A673 (cell line): ENCODE data around the gene SIVA1. TPM values are rescaled to one million over a fixed set of nuclear protein-coding genes. Genes with fewer than 3 reads are reported as not detected.

ENCODE experiments used
- BruUV-seq: library from RNA; stranded (reverse); fragments of 400-500 nt; replicated peaks from 2 replicates; lab custom pipeline; 2021; lab: Mats Ljungman, UMichigan
- CTCF ChIA-PET: fragments of 300-600 bp; sonication (Branson Sonifier 250); formaldehyde crosslinking; loops from one replicate; lab custom pipeline; 2022; ENCODE audit warnings: antibody characterized with exemption; lab: Charles Lee
- POLR2A ChIA-PET: fragments of 300-600 bp; sonication (Branson Sonifier 250); formaldehyde crosslinking; loops from one replicate; lab custom pipeline; 2022; ENCODE audit warnings: antibody characterized with exemption; ENCODE audit not compliant: low non-redundant PET; lab: Charles Lee
- DNase-seq: peaks from one replicate; pipeline ENCODE4 v3.0.0-alpha.2; 2015; ENCODE audit warnings: low spot score
- H3K27ac ChIP-seq: fragments of 200-600 bp; sonication (generic); 2 replicates; pipeline ENCODE4 v1.5.1; 2016; ENCODE audit warnings: mixed run types, low read depth, mild to moderate bottlenecking, mixed read lengths, antibody characterized with exemption, low read length; ENCODE audit not compliant: poor library complexity, severe bottlenecking
- H3K27me3 ChIP-seq: fragments of 200-600 bp; sonication (generic); replicated peaks from 2 replicates; pipeline ENCODE4 v1.6.1; 2017; ENCODE audit warnings: mixed run types, low read depth, mild to moderate bottlenecking, mixed read lengths, antibody characterized with exemption, low read length; ENCODE audit not compliant: insufficient read depth, poor library complexity
- H3K36me3 ChIP-seq: fragments of 200-600 bp; sonication (generic); 2 replicates; pipeline ENCODE4 v1.6.1; 2016; ENCODE audit warnings: mixed run types, mild to moderate bottlenecking, mixed read lengths, antibody characterized with exemption, low read length; ENCODE audit not compliant: insufficient read depth, poor library complexity, severe bottlenecking
- H3K4me1 ChIP-seq: fragments of 200-600 bp; sonication (generic); 2 replicates; pipeline ENCODE4 v1.6.1; 2017; ENCODE audit warnings: mixed run types, mild to moderate bottlenecking, mixed read lengths, antibody characterized with exemption, low read length; ENCODE audit not compliant: insufficient read depth, poor library complexity, severe bottlenecking
- H3K4me3 ChIP-seq: fragments of 200-600 bp; sonication (generic); 2 replicates; pipeline ENCODE4 v1.5.1; 2016; ENCODE audit warnings: low read depth, mixed run types, mild to moderate bottlenecking, mixed read lengths, low read length; ENCODE audit not compliant: poor library complexity, severe bottlenecking
- H3K9me3 ChIP-seq: fragments of 200-600 bp; sonication (generic); 2 replicates; pipeline ENCODE4 v1.6.1; 2016; ENCODE audit warnings: mixed run types, low read depth, mild to moderate bottlenecking, mixed read lengths, antibody characterized with exemption, low read length; ENCODE audit not compliant: poor library complexity, severe bottlenecking
- EZH2 ChIP-seq: fragments of 200-600 bp; sonication (generic); IDR thresholded peaks from 2 replicates; pipeline ENCODE4 v1.6.1; 2017; ENCODE audit warnings: borderline replicate concordance, low read depth, mild to moderate bottlenecking, mixed read lengths, antibody characterized with exemption, low read length; ENCODE audit not compliant: poor library complexity, severe bottlenecking
- intact Hi-C: fragments of 100-400 bp; cut with micrococcal nuclease; formaldehyde crosslinking; loops from one replicate; pipeline ENCODE4 v1.10.0; 2022; ENCODE audit not compliant: unreplicated experiment
- total RNA-seq: library from RNA; stranded (reverse); gene quantifications from 2 replicates; pipeline ENCODE4 v1.2.3, GENCODE V29; 2021
- TF ChIP-seq, protein P1 (sequence below): fragments of 300-800, 200-600 bp; sonication (generic); conservative IDR thresholded peaks from 2 replicates; pipeline ENCODE4 v1.5.1; 2017; ENCODE audit warnings: low read depth, mild to moderate bottlenecking, antibody characterized with exemption, low read length, moderate library complexity, mixed read lengths

SIVA1 gene
- total RNA-seq, 1 experiment from 2014 or later, result 79.6 TPM

DNA sequence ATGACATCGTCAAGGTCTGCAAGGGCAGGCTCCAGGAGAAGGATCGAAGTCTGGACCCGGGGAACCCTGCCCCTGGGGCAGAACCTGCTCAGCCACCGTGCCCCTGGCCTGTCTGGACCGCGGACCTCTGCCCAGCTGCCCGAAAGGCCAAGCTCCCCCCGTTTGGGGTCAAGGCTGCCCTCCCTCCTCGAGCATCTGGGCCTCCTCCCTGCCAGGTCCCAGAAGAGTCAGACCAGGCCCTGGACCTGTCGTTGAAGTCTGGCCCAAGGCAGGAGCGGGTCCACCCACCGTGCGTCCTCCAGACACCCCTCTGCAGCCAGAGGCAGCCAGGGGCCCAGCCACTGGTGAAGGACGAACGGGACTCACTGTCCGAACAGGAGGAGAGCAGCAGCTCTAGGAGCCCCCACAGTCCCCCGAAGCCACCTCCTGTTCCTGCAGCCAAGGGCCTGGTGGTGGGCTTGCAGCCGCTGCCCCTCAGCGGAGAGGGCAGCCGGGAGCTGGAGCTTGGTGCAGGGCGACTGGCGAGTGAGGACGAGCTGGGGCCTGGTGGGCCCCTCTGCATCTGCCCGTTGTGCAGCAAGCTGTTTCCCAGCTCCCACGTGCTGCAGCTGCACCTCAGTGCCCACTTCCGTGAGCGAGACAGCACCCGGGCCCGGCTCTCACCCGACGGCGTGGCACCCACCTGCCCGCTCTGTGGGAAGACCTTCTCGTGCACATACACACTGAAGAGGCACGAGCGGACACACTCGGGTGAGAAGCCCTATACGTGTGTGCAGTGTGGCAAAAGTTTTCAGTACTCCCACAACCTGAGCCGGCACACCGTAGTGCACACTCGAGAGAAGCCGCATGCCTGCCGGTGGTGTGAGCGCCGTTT is 48.8 kb downstream of the SIVA1 start:
- Histone ChIP-seq H3K9me3 (no peaks in the 10 kb centered on the region), H3K27me3 (no peaks in the 10 kb centered on the region), H3K27ac (no peak overlapping the region), H3K4me3 (peak overlapping the region; percentile 61), H3K4me1 (peaks cover 18% of the 10 kb centered on the region), H3K36me3 (no peaks in the 10 kb centered on the region)
- no TSS peak for BruUV-seq
- POLR2A ChIA-PET, result no interaction called here
- CTCF ChIA-PET, result no interaction called here
- intact Hi-C loops, result no loop called here
- DNase-seq, result no peak
- TF ChIP-seq EZH2, result no peak
- TF ChIP-seq, protein P1, sequence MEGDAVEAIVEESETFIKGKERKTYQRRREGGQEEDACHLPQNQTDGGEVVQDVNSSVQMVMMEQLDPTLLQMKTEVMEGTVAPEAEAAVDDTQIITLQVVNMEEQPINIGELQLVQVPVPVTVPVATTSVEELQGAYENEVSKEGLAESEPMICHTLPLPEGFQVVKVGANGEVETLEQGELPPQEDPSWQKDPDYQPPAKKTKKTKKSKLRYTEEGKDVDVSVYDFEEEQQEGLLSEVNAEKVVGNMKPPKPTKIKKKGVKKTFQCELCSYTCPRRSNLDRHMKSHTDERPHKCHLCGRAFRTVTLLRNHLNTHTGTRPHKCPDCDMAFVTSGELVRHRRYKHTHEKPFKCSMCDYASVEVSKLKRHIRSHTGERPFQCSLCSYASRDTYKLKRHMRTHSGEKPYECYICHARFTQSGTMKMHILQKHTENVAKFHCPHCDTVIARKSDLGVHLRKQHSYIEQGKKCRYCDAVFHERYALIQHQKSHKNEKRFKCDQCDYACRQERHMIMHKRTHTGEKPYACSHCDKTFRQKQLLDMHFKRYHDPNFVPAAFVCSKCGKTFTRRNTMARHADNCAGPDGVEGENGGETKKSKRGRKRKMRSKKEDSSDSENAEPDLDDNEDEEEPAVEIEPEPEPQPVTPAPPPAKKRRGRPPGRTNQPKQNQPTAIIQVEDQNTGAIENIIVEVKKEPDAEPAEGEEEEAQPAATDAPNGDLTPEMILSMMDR, result no peak

DNA sequence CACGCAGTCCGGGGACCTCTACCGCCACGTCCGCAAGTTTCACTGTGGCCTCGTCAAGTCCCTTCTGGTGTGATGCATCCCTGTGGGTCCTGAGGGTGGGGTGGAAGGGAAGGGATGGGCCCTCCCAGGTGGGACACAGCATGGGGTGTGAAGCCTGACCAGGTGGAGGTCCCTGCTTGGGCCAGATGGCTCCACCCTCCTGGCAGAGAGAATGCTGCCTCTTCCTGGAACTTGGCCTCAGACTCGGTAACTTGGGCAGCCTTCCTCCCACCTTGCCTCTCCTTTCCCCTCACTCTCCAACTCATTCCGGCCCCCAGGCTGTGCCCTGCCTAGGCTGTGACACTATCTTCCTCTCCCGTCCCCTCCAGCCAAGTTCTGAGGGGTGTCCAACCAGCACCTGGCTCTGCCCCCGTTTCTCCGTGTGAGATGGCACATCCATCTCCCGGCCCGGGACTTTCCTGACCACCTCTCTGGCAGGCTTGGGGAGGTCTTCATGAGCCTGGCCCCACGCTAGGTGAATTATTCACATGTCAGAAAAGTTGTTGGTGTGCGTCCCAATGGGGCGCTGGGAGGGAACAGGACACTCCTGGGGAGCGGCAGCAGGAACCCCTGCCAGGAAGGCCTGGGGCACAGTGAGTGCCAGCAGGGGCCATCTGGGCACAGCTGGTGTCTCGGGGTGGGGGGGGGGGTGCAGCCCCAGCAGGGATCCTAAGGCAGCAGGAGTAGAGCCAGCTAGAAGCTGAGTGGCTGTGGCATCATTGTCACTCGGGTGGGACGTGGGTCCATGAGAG is 49.6 kb downstream of the SIVA1 start:
- CTCF ChIA-PET, result no interaction called here
- no peak for TF ChIP-seq EZH2
- TF ChIP-seq, protein P1, result no peak
- H3K4me1 ChIP-seq, result peaks cover 18% of the 10 kb centered on the region
- no TSS peak for BruUV-seq
- H3K36me3 ChIP-seq, result no peaks in the 10 kb centered on the region
- H3K27ac ChIP-seq, result no peak overlapping the region
- no peak for DNase-seq
- no peaks in the 10 kb centered on the region for H3K27me3 ChIP-seq
- intact Hi-C loops, result no loop called here
- POLR2A ChIA-PET, result no interaction called here
- H3K9me3 ChIP-seq, result no peaks in the 10 kb centered on the region
- H3K4me3 ChIP-seq, result no peak overlapping the region

- intact Hi-C loops, result no loop called here
- Histone ChIP-seq H3K4me3 (no peak overlapping the region), H3K27me3 (no peaks in the 10 kb centered on the region), H3K4me1 (peaks cover 18% of the 10 kb centered on the region), H3K9me3 (no peaks in the 10 kb centered on the region), H3K36me3 (no peaks in the 10 kb centered on the region), H3K27ac (no peak overlapping the region)
- BruUV-seq, result no TSS peak
- CTCF ChIA-PET, result no interaction called here
- TF ChIP-seq EZH2, result no peak
- TF ChIP-seq, protein P1, result no peak
- POLR2A ChIA-PET, result interaction anchor here (0.5 kb wide), 1 partner anchor 405 kb away, joined by 3 read pairs; no protein-coding TSS in a partner anchor
- no peak for DNase-seq
Measured at GRCh38 chr14:104803280-104803911, 50.4 kb downstream of the SIVA1 start.
